Measurements from ENCODE around the gene CLSTN1. TPM values are rescaled to one million over a fixed set of nuclear protein-coding genes. Genes with fewer than 3 reads are reported as not detected.
A peak's percentile ranks its signal among the peaks of the same experiment; 100 is the strongest.

CLSTN1 gene
- total and polyA plus RNA-seq, 2 of the 8 experiments (the other 6 are each of a cell fraction or from before 2014, with no cell fraction given): 34.2 to 97.4 TPM

GRCh38 chr1:9721606-9722377, 102.0 kb downstream of the CLSTN1 start:
- Histone ChIP-seq H3K4me3 (ENCODE audit: extremely low read depth in 1 of 4, insufficient read depth in 2 of 4, low read depth in 3 of 4, low read length in 4 of 4) (no peak overlapping the region), H3K9ac (replicated peaks in 1 of 4; ENCODE audit: extremely low read depth in 1 of 4, low read depth in 3 of 4, low read length in 3 of 4) (no peak overlapping the region), H3K36me3 (ENCODE audit: control insufficient read depth in 2 of 4, insufficient read depth in 4 of 4, low read length in 3 of 4) (peaks cover 2 to 18% (median 17%) of the 10 kb centered on the region in 4 experiments; a peak in 5 of 8 replicates), H2BK12ac (ENCODE audit: low read depth, low read length) (peak overlapping the region; percentile 98; the same call in 1 of the 2 replicates), H4K91ac (replicated peaks; ENCODE audit: insufficient read length, low read length) (peak overlapping the region; percentile 93), H2AK5ac (ENCODE audit: low read depth, low read length) (peak overlapping the region; percentile 30; the same call in 1 of the 2 replicates), H3K4me2 (ENCODE audit: insufficient read depth in 1 of 2, low read depth in 2 of 2, low read length in 2 of 2) (peak overlapping the region in 1 of 2 experiments; percentile 22; a peak in 1 of 4 replicates), H2BK5ac (ENCODE audit: low read depth, low read length) (peak overlapping the region; percentile 71; the same call in 1 of the 2 replicates), H2BK120ac (replicated peaks; ENCODE audit: low read depth, low read length) (no peak overlapping the region), H2BK15ac (ENCODE audit: low read length) (peak overlapping the region; percentile 92; the same call in 1 of the 2 replicates), H3K27me3 (replicated peaks in 1 of 4; ENCODE audit: control insufficient read depth in 3 of 4, extremely low read depth in 1 of 4, insufficient read depth in 3 of 4, low read length in 3 of 4) (no peaks in the 10 kb centered on the region), H4K5ac (ENCODE audit: insufficient read length, low read depth, low read length) (peak overlapping the region; percentile 24), H3K79me2 (ENCODE audit: control insufficient read depth in 1 of 2, insufficient read depth in 2 of 2, low read length in 2 of 2) (no peaks in the 10 kb centered on the region), H3K23ac (ENCODE audit: insufficient read length) (no peak overlapping the region), H2AFZ (ENCODE audit: low read length) (no peak overlapping the region), H2BK20ac (ENCODE audit: low read length) (0 out of 2 replicates have a peak overlapping the region, but pooled peaks have one; percentile 97), H3K23me2 (ENCODE audit: low read depth, low read length) (no peaks in the 10 kb centered on the region), H3K4ac (replicated peaks; ENCODE audit: insufficient read length, low read depth, low read length) (peak overlapping the region; percentile 65), H4K20me1 (replicated peaks in 1 of 2; ENCODE audit: control insufficient read depth in 1 of 2, insufficient read depth in 2 of 2, low read length in 2 of 2) (no peaks in the 10 kb centered on the region), H4K8ac (ENCODE audit: extremely low read depth, insufficient read depth, low read length) (peak overlapping the region; percentile 45), H3K14ac (ENCODE audit: insufficient read length) (no peak overlapping the region), H3K27ac (ENCODE audit: low read depth, low read length) (peak overlapping the region; percentile 17; the same call in 1 of the 2 replicates), H3K4me1 (replicated peaks in 1 of 4; ENCODE audit: control insufficient read depth in 3 of 4, insufficient read depth in 4 of 4, low read length in 3 of 4) (peaks cover 0 to 24% (median 16%) of the 10 kb centered on the region in 4 experiments; a peak in 6 of 7 replicates), H3K18ac (ENCODE audit: extremely low read depth, low read length) (peak overlapping the region; percentile 95), H3K79me1 (ENCODE audit: low read depth, low read length) (no peaks in the 10 kb centered on the region), H3K56ac (replicated peaks; ENCODE audit: insufficient read length, low read depth, low read length) (no peak overlapping the region), H3K9me3 (ENCODE audit: insufficient read depth in 2 of 2, low read depth in 1 of 2, low read length in 1 of 2) (peaks cover 7 to 8% of the 10 kb centered on the region in 2 experiments; a peak in 3 of 4 replicates)
- ChIA-PET CTCF (ENCODE audit: partially characterized antibody) (interaction anchor here (0.5 to 9.2 kb wide), 47 partner anchors 9 to 666 kb away, joined by 3 to 91 read pairs (median 4); partner anchors contain the start of gene PIK3CD), POLR2A (ENCODE audit: partially characterized antibody) (interaction anchor here (0.9 to 1.4 kb wide), 3 partner anchors 14 to 677 kb away, joined by 3 to 7 read pairs (median 4); partner anchors contain the start of gene PGD)
- DNase-seq (ENCODE audit: low read depth in 1 of 2, low spot score in 2 of 2): peak; percentile 54 to 98
- WGBS, 2 experiments (ENCODE audit: extremely low coverage in 1 of 2, insufficient coverage in 1 of 2, insufficient read length in 1 of 2, insufficient replicate concordance in 2 of 2, low coverage in 1 of 2, low lambda C conversion rate in 2 of 2, missing lambda C conversion rate in 1 of 2): 61% methylated on average over 28 of the region's 29 CpGs; no CpG with 5 or more reads in 1 of the 2 experiments
- no peak for FAIRE-seq
- no peak for TF ChIP-seq BCL11A (IDR thresholded peaks at IDR 0.05; ENCODE audit: low read depth in 2 of 2, low read length in 2 of 2)
- TF ChIP-seq TAF1 (IDR thresholded peaks at IDR 0.05; ENCODE audit: low read depth, low read length): no peak
- TF ChIP-seq BACH1 (IDR thresholded peaks at IDR 0.05; ENCODE audit: low read length): no peak
- no peak for TF ChIP-seq NANOG (IDR thresholded peaks at IDR 0.05; ENCODE audit: insufficient read depth, low read depth, low read length, poor library complexity, severe bottlenecking)
- TF ChIP-seq SIRT6 (IDR thresholded peaks at IDR 0.05; ENCODE audit: low read length): no peak
- TF ChIP-seq BRCA1 (IDR thresholded peaks at IDR 0.05; ENCODE audit: low read depth, low read length): no peak
- TF ChIP-seq NRF1 (IDR thresholded peaks at IDR 0.05; ENCODE audit: low read depth, low read length): no peak
- TF ChIP-seq SUZ12 (IDR thresholded peaks at IDR 0.05; ENCODE audit: low read length): no peak
- no peak for TF ChIP-seq CHD2 (IDR thresholded peaks at IDR 0.05; ENCODE audit: low read length)
- TF ChIP-seq SIX5 (IDR thresholded peaks at IDR 0.05; ENCODE audit: low read depth, low read length): no peak
- TF ChIP-seq JUND (IDR thresholded peaks at IDR 0.05; ENCODE audit: low read length): no peak
- no peak for TF ChIP-seq CEBPB (IDR thresholded peaks at IDR 0.05; ENCODE audit: low read depth, low read length)
- no peak for TF ChIP-seq POLR2A (IDR thresholded peaks at IDR 0.05; ENCODE audit: control extremely low read depth in 1 of 2, low read depth in 2 of 2, low read length in 2 of 2)

All from H1 (cell line).